Gastrocnemius medialis (tissue), 4 donors: ENCODE data around the gene GRPR. TPM values are rescaled to one million over a fixed set of nuclear protein-coding genes. Genes with fewer than 3 reads are reported as not detected.

ENCODE experiments used
- ATAC-seq, 2 donors: fragments of 150-250 bp; one replicate each; pipeline ENCODE4 v1.9.1; 2016
- DNase-seq, 2 donors: peaks; one replicate each; pipeline ENCODE4 v3.0.0-alpha.2; 2019
- H3K27ac ChIP-seq, 4 donors: fragments of 200-600 bp; sonication (generic); 1 replicate in 1 of 4; 2 replicates in 3 of 4; pipeline ENCODE4 v1.5.1; 2016 to 2018; ENCODE audit warnings: mild to moderate bottlenecking in 2 of 4, moderate library complexity in 1 of 4
- H3K27me3 ChIP-seq, 3 donors: fragments of 200-600 bp; sonication (generic) in 2 of 3; 1 replicate in 1 of 3; 2 replicates in 2 of 3; pipeline versions ENCODE4 v1.5.1 to v1.6.0; 2016 to 2019; ENCODE audit warnings: mild to moderate bottlenecking in 1 of 3, moderate library complexity in 1 of 3
- H3K36me3 ChIP-seq, 2 donors: fragments of 200-600 bp; sonication (generic) in 1 of 2; one replicate each; pipeline ENCODE4 v1.5.1; 2017 to 2018
- H3K4me1 ChIP-seq, 2 donors: fragments of 200-600 bp; sonication (generic) in 1 of 2; one replicate each; pipeline ENCODE4 v1.5.1; 2016 to 2017; ENCODE audit warnings: mild to moderate bottlenecking in 2 of 2
- H3K4me3 ChIP-seq, 4 donors: fragments of 200-600 bp; sonication (generic) in 3 of 4; 1 replicate in 1 of 4; 2 replicates in 3 of 4; pipeline ENCODE4 v1.5.1; 2016 to 2019; ENCODE audit warnings: mild to moderate bottlenecking in 2 of 4
- H3K9me3 ChIP-seq, 3 donors: fragments of 200-600 bp; sonication (generic) in 2 of 3; 1 replicate in 1 of 3; 2 replicates in 2 of 3; pipeline ENCODE4 v1.5.1; 2016 to 2019
- CTCF ChIP-seq, 5 experiments: fragments of 450-650 bp in 3 of 5; fragments of 200-600 bp in 2 of 5; sonication (generic) in 2 of 5; IDR thresholded peaks in 4 of 5; conservative IDR thresholded peaks in 1 of 5; 1 replicate in 4 of 5; 2 replicates in 1 of 5; pipeline ENCODE4 v1.5.1; 2016 to 2019; ENCODE audit warnings: antibody characterized with exemption in 5 of 5, mild to moderate bottlenecking in 3 of 5, moderate library complexity in 3 of 5
- POLR2A ChIP-seq, 2 donors: fragments of 450-650 bp; IDR thresholded peaks; one replicate each; pipeline ENCODE4 v1.6.1; 2017; ENCODE audit warnings: antibody characterized with exemption in 2 of 2, mild to moderate bottlenecking in 2 of 2, moderate library complexity in 2 of 2
- in situ Hi-C, 4 donors: fragments of 200-750 bp; cut with MboI; loops; one replicate each; pipeline versions ENCODE4 v1.15.0 to v1.8.0; 2017; ENCODE audit warnings: low sequenced_read_pairs in 4 of 4
- intact Hi-C: fragments of 100-400 bp; cut with DNase I; formaldehyde crosslinking; loops from one replicate; pipeline ENCODE4 v1.15.1; 2023; ENCODE audit warnings: low total_unique reads
- total RNA-seq, 4 donors: library from RNA; depleted of rRNA; stranded (reverse); fragments of >200 nt; gene quantifications; one replicate each; pipeline versions ENCODE4 v1.1.0 to v1.2.3, GENCODE V29; 2016

GRPR gene
- not detected for total RNA-seq

GRCh38 chrX:16123222-16123786, at the start of gene GRPR:
Gene GRPR, plus strand, starts transcription at chrX:16123565. Its CDS starts 389 bp downstream, at chrX:16123954.
- intact Hi-C loops (loop anchor here (10.0 kb wide), 1 partner anchor 571 kb away; no protein-coding TSS in a partner anchor), in situ Hi-C loops (no loop called here)
- DNase-seq = peak; percentile 6 to 45
- H3K27me3 ChIP-seq = no peaks in the 10 kb centered on the region
- H3K27ac ChIP-seq = no peak within 1 kb of the TSS
- TF ChIP-seq CTCF (IDR thresholded peaks at IDR 0.05 in 4 of 5, conservative IDR thresholded peaks at IDR 0.05 in 1 of 5) (peak; percentile 15 to 70 (median 51)), POLR2A (IDR thresholded peaks at IDR 0.05) (no peak)
- no peak within 1 kb of the TSS for H3K4me3 ChIP-seq
- no peaks in the 10 kb centered on the region for H3K36me3 ChIP-seq
- no peaks in the 10 kb centered on the region for H3K4me1 ChIP-seq
- H3K9me3 ChIP-seq = peaks cover 0 to 3% (median 0%) of the 10 kb centered on the region in 3 donors
- ATAC-seq = peak in 1 of 2 donors; percentile 76

DNA sequence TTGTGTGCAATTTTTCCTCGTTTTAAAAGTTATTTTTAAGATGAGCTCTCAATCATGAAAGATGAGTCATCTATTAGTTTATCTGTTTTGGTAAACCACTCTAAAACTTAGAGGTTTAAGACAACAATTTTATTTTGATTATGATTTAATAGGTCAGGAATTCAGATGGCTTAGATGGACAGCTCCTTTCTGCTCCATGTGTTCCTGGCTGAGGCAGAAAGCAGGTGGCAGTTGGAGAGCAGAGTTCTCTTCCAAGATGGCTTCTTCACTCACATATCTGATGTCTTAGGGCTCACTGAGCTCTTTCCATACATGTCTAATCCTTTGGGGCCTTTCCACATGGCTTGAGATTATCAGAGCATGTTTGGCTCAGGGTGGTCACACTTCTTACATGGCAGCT, 48.3 kb upstream of the GRPR start:
- DNase-seq (no peak), ATAC-seq (no peak)
- Histone ChIP-seq H3K9me3 (no peaks in the 10 kb centered on the region), H3K4me3 (no peak overlapping the region), H3K4me1 (peaks cover 0 to 3% of the 10 kb centered on the region in 2 donors), H3K27ac (peak overlapping the region in 1 of 4 donors; percentile 30), H3K27me3 (no peaks in the 10 kb centered on the region), H3K36me3 (no peaks in the 10 kb centered on the region)
- intact Hi-C loops (no loop called here), in situ Hi-C loops (no loop called here)
- TF ChIP-seq POLR2A (IDR thresholded peaks at IDR 0.05) = no peak
- no peak for TF ChIP-seq CTCF (IDR thresholded peaks at IDR 0.05 in 4 of 5, conservative IDR thresholded peaks at IDR 0.05 in 1 of 5)

DNA sequence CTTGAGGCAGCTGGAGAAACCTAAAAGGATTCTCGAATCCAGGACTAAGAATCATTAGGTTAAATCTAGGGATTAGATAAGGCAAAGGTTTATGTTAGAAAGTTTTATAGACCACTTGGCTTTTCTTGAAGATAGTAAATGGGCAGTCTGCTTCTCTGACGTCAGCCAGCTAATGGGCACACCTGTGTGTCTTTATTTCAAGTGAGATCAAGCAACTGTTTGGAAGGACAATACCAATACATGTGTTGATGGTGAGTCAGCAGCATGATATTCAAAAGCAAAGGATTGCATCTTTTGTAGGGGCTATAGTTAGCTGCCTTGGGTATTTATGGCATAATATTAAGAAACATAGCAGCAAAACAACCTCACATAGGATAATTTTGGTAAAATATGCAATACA, 46.5 kb upstream of the GRPR start:
- H3K4me3 ChIP-seq = no peak overlapping the region
- DNase-seq (no peak), ATAC-seq (no peak)
- H3K9me3 ChIP-seq = no peaks in the 10 kb centered on the region
- no peaks in the 10 kb centered on the region for H3K36me3 ChIP-seq
- H3K27ac ChIP-seq = no peak overlapping the region
- intact Hi-C loops (no loop called here), in situ Hi-C loops (no loop called here)
- H3K27me3 ChIP-seq = no peaks in the 10 kb centered on the region
- TF ChIP-seq POLR2A (IDR thresholded peaks at IDR 0.05) (no peak), CTCF (IDR thresholded peaks at IDR 0.05 in 4 of 5, conservative IDR thresholded peaks at IDR 0.05 in 1 of 5) (no peak)
- H3K4me1 ChIP-seq = peaks cover 0 to 3% of the 10 kb centered on the region in 2 donors

DNA sequence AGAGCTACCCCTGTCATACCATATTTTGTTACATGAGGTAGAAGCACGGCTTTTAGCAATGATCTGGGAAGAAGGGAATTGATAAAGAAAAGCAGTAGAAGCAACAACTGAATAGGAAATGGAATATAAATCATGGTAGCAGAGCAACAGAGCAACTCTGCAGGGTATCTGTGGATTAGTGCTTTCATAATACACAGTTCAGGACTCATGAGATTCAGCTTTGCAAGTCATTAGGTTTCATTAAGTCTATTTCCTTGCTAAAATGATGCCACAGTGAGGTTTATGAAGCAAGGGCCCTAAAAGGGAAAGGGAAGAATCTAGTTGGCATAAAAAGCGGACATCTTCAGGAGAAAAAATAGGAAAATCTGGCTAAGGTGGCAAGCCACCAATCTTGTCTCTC, 45.6 kb upstream of the GRPR start:
- Histone ChIP-seq H3K36me3 (no peaks in the 10 kb centered on the region), H3K27me3 (no peaks in the 10 kb centered on the region), H3K27ac (no peak overlapping the region), H3K4me3 (no peak overlapping the region), H3K4me1 (peaks cover 0 to 3% of the 10 kb centered on the region in 2 donors), H3K9me3 (no peaks in the 10 kb centered on the region)
- intact Hi-C loops (no loop called here), in situ Hi-C loops (no loop called here)
- no peak for TF ChIP-seq CTCF (IDR thresholded peaks at IDR 0.05 in 4 of 5, conservative IDR thresholded peaks at IDR 0.05 in 1 of 5)
- no peak for TF ChIP-seq POLR2A (IDR thresholded peaks at IDR 0.05)
- ATAC-seq (no peak), DNase-seq (no peak)

DNA sequence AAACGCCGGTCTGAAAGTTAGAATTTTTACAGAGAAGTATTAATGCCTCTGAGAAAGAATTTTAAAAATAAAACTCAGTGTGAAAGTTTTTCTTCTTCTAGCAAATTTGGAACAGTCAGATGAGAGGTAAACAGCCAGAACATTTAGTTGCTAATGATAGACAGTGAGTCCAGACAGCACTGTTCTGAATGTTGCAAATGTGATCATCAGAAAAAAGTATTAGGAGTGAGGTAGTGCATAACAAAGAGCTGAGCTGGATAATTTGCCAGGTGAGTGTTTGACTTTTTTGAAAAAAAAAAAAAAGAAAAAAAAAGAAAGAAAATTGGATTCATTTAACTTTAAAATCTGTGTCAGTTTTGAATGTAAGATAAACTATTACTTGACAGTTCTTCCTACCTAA, 42.0 kb upstream of the GRPR start:
- TF ChIP-seq POLR2A (IDR thresholded peaks at IDR 0.05) (no peak), CTCF (IDR thresholded peaks at IDR 0.05 in 4 of 5, conservative IDR thresholded peaks at IDR 0.05 in 1 of 5) (no peak)
- peaks cover 0 to 2% (median 0%) of the 10 kb centered on the region in 3 donors for H3K27me3 ChIP-seq

More for the DNA sequence above, 42.0 kb upstream of the GRPR start:
- no peaks in the 10 kb centered on the region for H3K4me1 ChIP-seq
- ATAC-seq (no peak), DNase-seq (no peak)
- no peak overlapping the region for H3K4me3 ChIP-seq
- intact Hi-C loops = no loop called here
- no peaks in the 10 kb centered on the region for H3K36me3 ChIP-seq
- H3K27ac ChIP-seq = no peak overlapping the region
- no peaks in the 10 kb centered on the region for H3K9me3 ChIP-seq
- in situ Hi-C loops = no loop called here
